Smooth muscle cell of the brain vasculature (primary cell): ENCODE data around the gene WDPCP.
"Not testable (repeated sequence)": the region's sequence is repeated elsewhere in the genome, so short reads cannot be mapped to it uniquely, and the experiment has no call there.

ENCODE experiments used
- DNase-seq: peaks from one replicate; pipeline ENCODE4 v3.0.0-alpha.2; 2012; ENCODE audit warnings: low read depth, low spot score

The WDPCP gene

DNA sequence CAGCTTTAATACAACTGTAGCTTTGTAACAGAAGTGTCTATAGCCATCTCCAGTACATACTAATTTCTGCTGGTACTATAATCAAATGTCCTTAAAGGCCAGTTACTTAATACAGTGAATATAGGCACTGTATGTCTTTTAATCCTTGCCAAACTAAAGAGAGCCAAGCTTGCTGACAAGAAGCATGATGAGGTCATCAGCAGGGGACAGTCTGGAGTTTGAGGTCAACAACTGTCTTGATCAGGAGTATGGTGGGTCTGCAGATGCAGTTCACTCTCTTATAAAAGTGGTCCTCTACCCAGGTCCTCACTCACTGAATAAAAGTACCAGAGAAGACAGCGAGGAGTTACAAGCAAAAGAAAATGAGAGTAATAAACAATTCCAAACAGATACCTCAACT lies 219.1 kb downstream of the WDPCP start:
- no peak for DNase-seq

- DNase-seq, result no peak
Measured at GRCh38 chr2:63364866-63365265, 223.4 kb downstream of the WDPCP start.

DNA sequence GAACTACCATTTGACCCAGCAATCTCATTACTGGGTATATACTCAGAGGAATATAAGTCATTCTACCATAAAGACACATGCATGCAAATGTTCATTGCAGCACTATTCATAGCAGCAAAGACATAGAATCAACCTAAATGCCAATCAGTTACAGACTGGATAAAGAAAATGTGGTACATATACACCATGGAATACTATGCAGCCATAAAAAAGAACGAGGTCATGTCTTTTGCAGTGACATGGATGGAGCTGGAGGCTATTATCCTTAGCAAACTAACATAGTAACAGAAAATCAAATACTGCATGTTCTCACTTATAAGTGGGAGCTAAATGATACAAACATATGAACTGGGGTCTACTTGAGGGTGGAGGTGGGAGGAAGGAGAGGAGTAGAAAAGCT lies 230.6 kb downstream of the WDPCP start:
- not testable (repeated sequence) for DNase-seq

DNA sequence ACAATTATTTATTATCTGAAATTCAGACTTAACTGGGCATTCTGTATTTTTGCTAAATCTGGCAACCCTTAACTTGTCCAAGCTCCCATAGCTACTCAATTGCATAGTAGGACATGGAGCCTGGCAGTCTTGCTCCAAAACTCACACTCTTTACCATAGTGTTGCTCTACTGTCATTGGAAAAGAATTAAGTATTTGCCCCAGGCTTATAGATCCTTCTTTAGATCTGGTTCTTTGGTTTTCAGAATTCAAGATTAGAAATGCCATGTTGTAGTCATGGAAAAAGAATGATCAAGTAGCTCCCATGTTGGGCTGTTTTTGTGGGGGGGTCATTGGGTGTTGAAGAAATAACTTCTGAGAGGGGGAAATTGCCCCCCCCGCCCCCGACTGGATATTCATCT lies 240.9 kb downstream of the WDPCP start:
- DNase-seq, result no peak

- DNase-seq, result no peak
Measured at GRCh38 chr2:63346411-63346810, 241.9 kb downstream of the WDPCP start.

DNA sequence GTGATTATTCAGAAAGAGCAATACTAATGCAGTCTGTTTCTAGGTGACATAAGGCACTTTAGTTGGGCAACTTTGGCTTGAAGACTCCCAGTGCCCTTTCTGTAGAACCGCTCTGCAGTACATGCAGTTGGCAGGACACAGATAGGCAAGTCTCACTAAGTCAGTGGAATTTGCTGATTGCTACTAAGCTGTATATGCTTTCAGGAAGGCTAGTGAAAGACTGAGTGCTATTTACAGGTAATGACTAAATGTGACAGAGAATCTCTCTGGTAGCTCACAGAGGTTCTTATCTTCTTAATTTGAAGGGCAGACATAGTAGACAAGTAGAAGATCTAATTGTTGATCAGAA lies 243.0 kb downstream of the WDPCP start:
- DNase-seq, result no peak

- no peak for DNase-seq
Measured at GRCh38 chr2:63344575-63345284, 243.5 kb downstream of the WDPCP start.

DNA sequence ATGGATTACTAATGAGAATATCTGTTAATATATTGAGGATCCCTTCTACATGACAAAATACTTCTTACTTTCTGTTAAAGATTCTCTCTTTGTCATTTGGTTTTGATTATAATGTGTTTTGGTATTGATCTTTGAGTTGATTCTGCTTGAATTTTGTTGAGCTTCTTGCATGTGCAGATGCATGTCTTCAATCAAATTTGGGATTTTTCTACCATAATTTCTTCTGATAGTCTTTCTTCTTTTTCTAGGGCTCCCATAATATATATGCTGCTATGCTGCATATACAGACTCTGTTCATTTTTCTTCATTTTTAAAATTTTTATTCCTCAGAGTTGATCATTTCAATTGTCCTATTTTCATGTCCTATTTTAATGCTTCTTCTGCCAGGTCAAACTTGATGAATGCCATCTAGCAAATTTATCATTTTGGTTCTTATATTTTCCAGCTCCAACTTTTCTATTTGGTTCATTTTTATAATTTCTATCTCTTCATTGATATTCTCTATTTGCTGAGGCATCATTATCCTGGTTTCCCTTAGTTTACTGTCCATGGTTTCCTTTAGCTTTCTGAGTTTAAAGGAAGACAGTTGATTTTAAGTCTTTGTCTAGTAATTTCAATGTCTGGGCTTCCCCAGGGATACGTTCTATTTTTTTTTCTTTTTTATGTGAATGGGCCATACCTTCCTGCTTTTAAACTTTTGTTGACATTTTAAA lies 244.7 kb downstream of the WDPCP start:
- no peak for DNase-seq

GRCh38 chr2:63340443-63340842 lies 247.8 kb downstream of the WDPCP start:
- DNase-seq, result no peak

GRCh38 chr2:63334910-63335309 lies 253.4 kb downstream of the WDPCP start:
- no peak for DNase-seq

GRCh38 chr2:63326473-63326872 lies 261.8 kb downstream of the WDPCP start:
- no peak for DNase-seq

- DNase-seq, result not testable (repeated sequence)
Measured at GRCh38 chr2:63323662-63324061, 264.6 kb downstream of the WDPCP start.

- DNase-seq, result not testable (repeated sequence)
Measured at GRCh38 chr2:63321973-63322372, 266.3 kb downstream of the WDPCP start.

GRCh38 chr2:63320669-63321068 lies 267.6 kb downstream of the WDPCP start:
- DNase-seq, result no peak

GRCh38 chr2:63310614-63311013 lies 277.7 kb downstream of the WDPCP start:
- DNase-seq, result no peak

DNA sequence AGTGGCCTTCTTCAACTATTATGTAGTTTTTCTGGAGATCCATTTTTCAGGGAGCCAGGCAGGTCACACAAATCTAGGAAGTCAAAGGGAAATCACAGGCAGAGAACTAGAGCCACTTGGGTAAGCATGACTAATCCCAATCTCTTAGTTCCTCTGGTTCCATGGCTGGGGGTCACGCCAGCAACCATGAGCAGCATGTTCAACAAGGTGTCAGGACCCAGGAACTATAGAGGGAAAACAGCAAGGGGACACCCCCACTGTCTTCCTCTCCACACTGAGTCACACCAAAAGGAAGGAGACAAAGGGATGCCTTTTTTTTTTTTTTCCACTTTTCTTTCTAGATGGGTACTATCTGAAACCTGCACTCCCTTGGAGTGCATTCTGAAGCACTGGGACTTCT lies 286.8 kb downstream of the WDPCP start:
- DNase-seq, result no peak

DNA sequence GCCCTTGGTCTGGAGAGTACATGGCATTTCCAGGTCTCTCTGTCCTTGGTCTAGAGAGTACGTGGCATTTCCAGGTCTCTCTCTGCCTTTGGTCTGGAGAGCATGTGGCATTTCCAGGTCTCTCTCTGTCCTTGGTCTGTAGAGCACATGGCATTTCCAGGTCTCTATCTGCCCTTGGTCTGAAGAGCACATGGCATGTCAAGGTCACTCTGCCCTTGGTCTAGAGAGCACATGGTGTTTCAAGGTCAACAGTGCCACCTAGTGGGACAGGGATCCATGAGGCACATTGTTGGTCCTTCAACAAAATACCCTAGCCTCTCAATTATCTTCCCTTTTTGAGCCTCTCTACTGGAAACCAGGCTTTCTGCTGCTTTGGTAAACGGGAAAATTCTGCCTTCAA lies 287.4 kb downstream of the WDPCP start:
- DNase-seq, result no peak

- DNase-seq, result no peak
Measured at GRCh38 chr2:63287956-63288355, 300.3 kb downstream of the WDPCP start.

DNA sequence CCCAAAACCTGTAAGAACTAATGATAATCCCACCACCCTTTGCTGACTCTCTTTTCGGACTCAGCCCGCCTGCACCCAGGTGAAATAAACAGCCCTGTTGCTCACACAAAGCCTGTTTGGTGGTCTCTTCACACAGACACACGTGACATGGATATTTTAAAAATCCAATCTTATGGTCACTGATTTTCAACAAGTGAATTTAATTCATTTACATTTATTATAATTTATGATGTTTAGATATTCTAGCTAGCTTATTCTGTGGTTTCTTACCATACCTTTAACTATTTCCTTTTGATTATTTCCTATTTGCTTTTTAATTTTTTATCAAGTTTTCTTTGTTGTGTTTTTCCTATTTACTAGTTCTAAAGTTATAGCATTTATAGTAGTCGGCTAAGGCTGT lies 301.8 kb downstream of the WDPCP start:
- DNase-seq, result not testable (repeated sequence)

DNA sequence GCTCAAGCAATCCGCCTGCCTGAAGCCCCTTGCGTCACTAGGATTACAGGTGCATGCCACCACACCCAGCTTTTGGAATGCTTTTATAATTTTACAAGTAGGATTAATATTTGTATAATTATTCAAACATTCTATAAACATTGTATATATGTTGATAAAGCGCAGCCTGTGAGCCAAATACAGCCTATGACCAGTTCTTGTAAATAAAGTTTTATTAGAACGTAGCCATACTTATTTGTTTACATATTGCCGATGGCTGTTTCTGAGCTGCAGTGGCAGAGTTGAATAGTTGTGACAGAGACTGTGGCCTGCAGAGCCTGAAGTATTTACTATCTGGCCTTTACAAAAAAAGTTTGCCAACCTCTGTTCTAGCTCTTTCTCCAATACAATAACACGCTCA lies 305.0 kb downstream of the WDPCP start:
- DNase-seq, result no peak

- DNase-seq, result no peak
Measured at GRCh38 chr2:63272560-63272959, 315.7 kb downstream of the WDPCP start.

DNA sequence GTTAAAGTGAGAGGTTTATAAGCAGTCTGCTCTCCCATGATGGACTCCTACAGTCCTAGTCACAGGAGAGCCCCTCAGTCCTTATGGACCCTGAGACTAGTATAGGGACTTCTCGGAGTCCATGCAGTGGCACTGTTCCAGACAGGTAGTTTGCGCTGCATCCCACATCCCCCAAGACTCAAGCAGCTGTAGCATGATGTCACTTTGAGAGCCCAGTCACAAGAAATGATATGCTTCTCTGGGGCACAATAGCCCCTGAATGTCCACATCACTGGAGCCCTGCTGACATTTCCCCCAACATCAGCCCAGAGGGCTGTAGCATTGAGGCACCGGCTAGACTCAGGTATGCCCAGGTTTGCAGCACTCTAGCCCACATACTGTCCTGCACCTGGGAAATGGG lies 317.6 kb downstream of the WDPCP start:
- no peak for DNase-seq

- DNase-seq, result no peak
Measured at GRCh38 chr2:63268946-63269345, 319.3 kb downstream of the WDPCP start.
